Globus pallidus (tissue), 1 donor: ENCODE measurements around the gene EDEM2.
"Not testable (repeated sequence)": the region's sequence is repeated elsewhere in the genome, so short reads cannot be mapped to it uniquely, and the experiment has no call there.

ENCODE experiments used
- DNase-seq: peaks from one replicate; pipeline ENCODE4 v3.0.0-alpha.2; 2015; ENCODE audit warnings: low spot score

The EDEM2 gene

DNA sequence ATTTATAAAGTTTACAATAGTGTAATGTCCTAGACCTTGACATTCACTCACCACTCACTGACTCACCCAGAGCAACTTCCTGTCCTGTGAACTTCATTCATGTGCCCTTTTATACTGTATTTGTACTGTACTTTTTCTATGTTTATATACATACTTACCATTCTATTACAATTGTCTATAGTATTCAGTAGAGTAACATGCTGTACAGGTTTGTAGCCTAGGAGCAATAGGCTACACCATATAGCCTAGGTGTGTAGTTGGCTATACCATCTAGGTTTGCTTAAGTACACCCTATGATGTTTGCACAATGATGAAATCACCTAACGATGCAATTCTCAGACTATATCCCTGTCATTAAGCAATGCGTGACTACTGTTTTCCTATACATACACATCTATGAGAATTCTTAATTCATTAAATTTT is 17.5 kb downstream of the EDEM2 start:
- DNase-seq = no peak

GRCh38 chr20:35125753-35126152 is 21.4 kb downstream of the EDEM2 start:
- no peak for DNase-seq

DNA sequence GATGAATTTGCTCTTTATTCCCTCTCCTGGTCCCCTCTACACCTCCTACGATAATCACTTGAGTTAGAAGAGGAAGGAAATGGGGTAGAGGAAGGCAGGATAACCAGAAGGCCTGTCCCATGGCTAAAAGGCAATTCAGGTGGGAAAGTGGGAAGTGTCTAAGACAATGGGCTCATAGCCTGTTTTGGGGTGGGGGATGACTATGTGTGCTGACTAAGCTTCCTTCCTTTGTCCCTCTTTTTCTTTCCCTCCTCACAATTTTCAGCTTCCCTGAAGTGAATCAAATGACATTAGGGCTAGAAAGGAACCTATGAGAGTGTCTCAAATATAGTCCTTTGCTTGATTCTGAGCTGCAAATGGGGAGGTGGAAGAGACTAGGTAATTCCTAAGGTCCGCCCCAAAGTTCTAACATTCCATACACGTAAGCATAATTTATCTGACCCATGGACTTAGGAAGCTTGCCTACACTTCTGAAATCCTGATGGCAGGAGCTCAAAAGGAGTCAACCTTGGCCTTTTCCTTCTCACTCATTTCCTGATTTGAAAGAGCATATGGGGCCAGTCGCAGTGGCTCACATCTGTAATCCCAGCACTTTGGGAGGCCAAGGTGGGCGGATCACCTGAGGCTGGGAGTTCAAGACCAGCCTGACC is 24.3 kb downstream of the EDEM2 start:
- DNase-seq = no peak

DNA sequence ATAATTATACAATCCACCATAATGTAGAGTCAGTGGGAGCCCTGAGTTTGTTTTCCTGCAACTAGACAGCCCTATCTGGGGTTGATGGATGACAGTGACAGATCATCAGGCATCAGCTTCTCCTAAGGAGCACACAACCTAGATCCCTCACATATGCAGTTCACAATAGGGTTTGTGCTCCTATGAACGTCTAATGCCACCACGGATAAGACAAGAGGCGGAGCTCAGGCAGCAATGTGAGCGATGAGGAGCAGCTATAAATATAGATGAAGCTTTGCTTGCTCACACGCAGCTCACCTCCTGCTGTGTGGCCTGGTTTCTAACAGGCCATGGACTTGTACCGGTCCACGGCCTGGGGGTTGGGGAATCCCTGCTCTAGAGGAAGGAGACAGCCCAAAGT is 25.9 kb downstream of the EDEM2 start:
- DNase-seq = no peak

GRCh38 chr20:35120012-35120701 is 27.0 kb downstream of the EDEM2 start:
- DNase-seq = no peak

DNA sequence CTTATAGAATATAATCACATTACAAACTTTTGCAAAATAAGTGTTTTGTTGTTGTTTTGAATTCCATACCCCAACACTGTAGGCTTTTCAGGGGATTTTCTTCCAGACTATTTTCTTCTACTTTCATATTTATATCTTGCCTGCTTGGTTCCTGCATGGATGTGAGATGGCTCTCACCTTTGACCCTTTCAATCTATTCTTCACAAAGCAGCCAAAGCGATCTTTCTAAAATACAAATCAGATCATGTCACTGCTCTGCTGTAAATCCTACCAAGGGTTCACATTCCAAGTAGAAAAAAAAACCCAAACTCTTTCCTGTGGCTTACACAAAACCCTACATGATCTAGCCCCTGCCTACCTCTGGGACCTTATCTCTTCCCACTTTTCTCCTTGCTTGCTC is 29.5 kb downstream of the EDEM2 start:
- no peak for DNase-seq

DNA sequence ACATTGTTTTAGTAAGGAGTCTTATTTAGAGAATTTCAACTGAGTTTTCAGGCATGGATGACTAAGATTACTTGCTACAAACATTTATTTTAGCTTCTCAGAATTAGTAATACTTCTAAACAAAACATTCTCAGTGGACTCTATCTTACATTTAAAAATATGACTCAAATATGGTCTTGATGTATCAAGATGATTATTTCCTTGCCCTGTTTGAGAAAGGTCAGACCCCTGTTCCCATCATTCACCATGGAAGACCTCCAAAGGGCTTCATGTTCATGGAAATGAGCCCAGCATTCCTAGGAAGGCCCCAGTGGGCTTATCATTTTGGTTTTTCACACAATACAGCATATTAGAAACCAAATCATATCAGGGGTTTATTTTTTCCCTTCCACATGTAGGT is 29.9 kb downstream of the EDEM2 start:
- DNase-seq = no peak

- no peak for DNase-seq
Measured at GRCh38 chr20:35116258-35116657, 30.9 kb downstream of the EDEM2 start.

DNA sequence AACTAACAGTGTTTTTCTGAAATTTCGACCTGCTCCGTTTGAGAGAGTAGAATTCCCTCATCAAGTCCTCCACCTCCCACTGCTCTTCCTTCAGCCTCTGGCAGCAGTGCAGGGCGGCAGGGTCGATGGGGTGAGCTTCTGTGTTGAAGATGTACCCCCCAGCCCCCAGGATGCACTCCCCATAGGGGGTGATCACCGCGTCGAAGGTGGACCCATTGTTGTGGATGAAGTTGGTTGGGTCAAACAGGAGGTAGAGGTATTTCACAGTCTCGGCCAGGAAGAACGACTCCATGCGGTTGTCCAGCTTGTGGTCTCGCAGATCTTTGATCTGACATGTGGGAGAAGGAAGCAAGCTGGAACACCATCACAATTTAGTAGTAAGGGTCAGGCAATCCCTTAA is 31.5 kb downstream of the EDEM2 start:
- DNase-seq = no peak

- DNase-seq = not testable (repeated sequence)
Measured at GRCh38 chr20:35112276-35112675, 34.9 kb downstream of the EDEM2 start.

DNA sequence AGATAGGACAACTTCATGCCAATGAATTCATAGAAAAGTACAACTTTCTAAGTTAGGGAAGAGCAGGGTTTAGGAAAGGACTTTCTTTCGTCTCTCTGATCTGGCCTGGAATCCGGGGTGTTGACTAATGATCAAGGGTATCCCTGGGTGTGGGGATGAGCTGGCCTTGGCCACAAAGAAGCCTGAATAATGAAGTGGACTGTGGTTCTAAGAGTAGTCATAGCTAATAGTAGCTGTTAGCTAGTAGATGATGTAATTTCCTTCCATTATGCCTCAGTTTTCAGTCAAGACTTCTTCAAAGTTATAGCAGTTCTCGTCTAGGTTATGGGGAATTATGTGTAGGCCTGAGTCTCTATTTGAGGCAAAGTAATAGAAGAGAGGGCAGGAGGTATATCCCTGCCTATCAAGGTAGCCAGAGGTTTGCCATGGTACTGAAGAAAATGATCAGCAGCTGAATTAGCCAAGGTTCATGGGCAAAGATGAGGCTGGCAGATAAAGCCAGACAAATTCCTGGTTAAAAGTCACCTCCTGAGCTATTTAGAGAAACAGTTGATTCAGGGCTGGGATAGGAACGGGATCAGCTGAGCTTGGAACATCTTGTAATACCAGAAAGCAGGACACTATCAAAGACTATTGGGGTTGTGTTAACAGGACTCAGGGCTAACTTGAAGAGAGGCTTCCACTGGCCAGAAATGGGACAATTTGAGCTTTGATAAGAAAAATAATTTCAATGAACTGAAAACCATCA is 35.8 kb downstream of the EDEM2 start:
- DNase-seq = no peak

GRCh38 chr20:35108921-35109320 is 38.2 kb downstream of the EDEM2 start:
- no peak for DNase-seq

DNA sequence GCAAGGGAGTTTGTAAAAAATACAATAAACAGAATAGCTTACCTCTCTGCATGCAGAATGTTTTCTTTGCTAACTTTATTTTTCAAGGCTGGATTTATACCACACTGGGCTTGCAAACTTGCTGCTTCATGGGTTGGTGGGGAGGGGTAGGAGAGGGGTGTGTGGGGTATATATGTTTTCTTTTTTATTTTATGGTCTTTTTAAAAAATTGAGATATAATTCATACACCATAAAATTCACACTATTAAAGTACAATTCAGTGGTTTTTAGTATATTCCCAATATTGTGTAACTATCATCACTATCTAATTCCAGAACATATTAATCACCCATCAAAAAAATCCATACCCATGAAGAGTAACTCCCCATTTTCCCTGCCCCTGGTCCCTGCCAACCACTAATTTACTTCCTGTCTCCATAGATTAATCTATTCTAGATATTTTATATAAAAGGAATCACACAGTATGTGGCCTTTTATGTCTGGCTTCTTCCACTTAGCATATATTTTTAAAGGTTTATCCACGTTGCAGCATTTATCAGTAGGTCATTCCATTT is 40.2 kb downstream of the EDEM2 start:
- DNase-seq = no peak

GRCh38 chr20:35104685-35105295 is 42.3 kb downstream of the EDEM2 start:
- no peak for DNase-seq

DNA sequence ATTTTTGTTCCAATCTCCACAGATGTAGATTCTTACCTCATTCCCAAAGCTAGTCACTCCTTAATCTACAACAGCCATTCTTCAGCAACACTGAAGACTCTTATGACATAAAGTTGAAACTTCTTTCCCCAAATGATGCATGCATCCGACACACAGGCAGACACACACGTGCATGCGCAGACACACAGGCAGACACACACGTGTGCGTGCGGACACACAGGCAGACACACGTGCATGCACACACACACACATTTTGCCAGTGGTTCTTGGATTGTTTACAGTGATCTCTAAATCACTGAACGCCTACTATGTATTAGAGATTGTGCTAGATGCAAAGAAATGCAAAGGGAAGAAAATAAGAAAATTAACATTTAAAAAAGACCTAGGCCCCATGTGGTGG is 45.5 kb downstream of the EDEM2 start:
- no peak for DNase-seq

- DNase-seq = no peak
Measured at GRCh38 chr20:35093267-35093884, 53.8 kb downstream of the EDEM2 start.

GRCh38 chr20:35092524-35093266 is 54.4 kb downstream of the EDEM2 start, which contains the start of gene TRPC4AP:
TSS of gene TRPC4AP (minus strand) at chr20:35092807. CDS start at chr20:35092781, 26 bp downstream.
- DNase-seq = peak; percentile 89

- no peak for DNase-seq
Measured at GRCh38 chr20:35091816-35092523, 55.2 kb downstream of the EDEM2 start.

DNA sequence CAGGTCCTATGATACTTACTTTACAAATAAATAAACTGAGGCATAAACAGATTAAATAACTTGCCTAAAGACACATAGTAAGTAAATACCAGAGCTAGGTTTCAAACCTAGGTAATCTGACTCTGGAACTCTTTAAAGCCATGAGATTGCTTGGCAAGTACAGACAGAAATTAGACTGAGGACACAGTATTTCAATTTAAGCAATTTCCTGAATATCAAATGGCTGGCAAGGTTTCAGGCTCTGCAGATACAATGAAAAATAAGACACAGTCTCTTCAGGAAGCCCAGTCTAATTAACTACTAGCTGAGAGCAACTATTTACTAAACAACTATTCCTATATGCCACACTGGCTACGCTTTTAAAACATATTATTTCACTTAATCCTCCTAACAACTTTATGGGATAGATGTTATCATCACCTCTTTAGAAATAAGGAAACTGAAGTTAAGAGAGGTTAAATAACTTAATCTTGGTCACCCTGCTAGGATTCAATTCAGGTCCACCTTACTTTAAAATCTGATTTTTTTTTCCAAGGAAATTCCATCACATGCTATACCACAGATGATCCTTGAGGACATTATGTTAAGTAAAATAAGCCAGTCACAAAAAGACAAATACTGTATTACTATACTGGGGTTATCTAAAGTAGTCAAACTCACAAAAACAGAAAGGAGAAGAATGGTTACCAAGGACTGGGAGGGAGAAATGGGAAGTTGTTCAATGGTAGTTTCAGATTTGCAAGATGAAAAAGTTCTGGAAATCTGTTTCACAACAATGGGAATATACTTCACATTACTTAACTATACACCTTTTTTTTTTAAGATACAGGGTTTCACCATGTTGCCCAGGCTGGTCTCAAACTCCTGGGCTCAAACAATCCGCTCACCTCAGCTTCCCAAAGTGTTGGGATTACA is 58.6 kb downstream of the EDEM2 start:
- DNase-seq = no peak
